ENCODE data around the gene CELF6. TPM values are rescaled to one million over a fixed set of nuclear protein-coding genes. Genes with fewer than 3 reads are reported as not detected.

The CELF6 gene
- total RNA-seq, 1 experiment from 2014 or later: 0.52 TPM

GRCh38 chr15:72339777-72340177 lies 19.8 kb upstream of the CELF6 start (continued):
- TF ChIP-seq CTCF (IDR thresholded peaks at IDR 0.05 in 2 of 3, conservative IDR thresholded peaks at IDR 0.05 in 1 of 3; ENCODE audit: borderline replicate concordance in 1 of 3, insufficient read depth in 1 of 3, low read depth in 2 of 3, low read length in 2 of 3) (no peak), YY1 (IDR thresholded peaks at IDR 0.05; ENCODE audit: extremely low read depth, insufficient replicate concordance, low read depth, low read length) (no peak), MAX (IDR thresholded peaks at IDR 0.05) (no peak), EZH2phosphoT487 (IDR thresholded peaks at IDR 0.05; ENCODE audit: borderline replicate concordance) (no peak)

GRCh38 chr15:72338617-72339321 lies 18.8 kb upstream of the CELF6 start:
- H3K36me3 ChIP-seq (ENCODE audit: control insufficient read depth in 1 of 2, insufficient read depth in 2 of 2, low read length in 2 of 2): no peaks in the 10 kb centered on the region
- H3K79me2 ChIP-seq (ENCODE audit: insufficient read depth, low read length): no peaks in the 10 kb centered on the region
- H3K4me1 ChIP-seq (ENCODE audit: control insufficient read depth in 1 of 2, insufficient read depth in 2 of 2, low read length in 2 of 2): peaks cover 0 to 3% of the 10 kb centered on the region in 2 experiments; a peak in 1 of 4 replicates
- H3K9me3 ChIP-seq (ENCODE audit: control insufficient read depth in 1 of 2, insufficient read depth in 1 of 2, low read depth in 1 of 2, low read length in 2 of 2): no peaks in the 10 kb centered on the region
- no peaks in the 10 kb centered on the region for H3K9me2 ChIP-seq (ENCODE audit: insufficient read depth)
- H3K4me3 ChIP-seq (replicated peaks in 1 of 2; ENCODE audit: low read depth in 1 of 2, low read length in 2 of 2): no peak overlapping the region
- CTCF ChIA-PET: interaction anchor here (1.6 kb wide), 1 partner anchor 26 kb away, joined by 3 read pairs; no protein-coding TSS in a partner anchor
- ATAC-seq (no peak), DNase-seq (ENCODE audit: low read depth, low spot score) (no peak)
- no peaks in the 10 kb centered on the region for H4K20me1 ChIP-seq (ENCODE audit: insufficient read depth)
- no peaks in the 10 kb centered on the region for H3K27me3 ChIP-seq (ENCODE audit: insufficient read depth, low read length)
- POLR2A ChIA-PET: no interaction called here
- no peak overlapping the region for H3K27ac ChIP-seq (ENCODE audit: low read depth, low read length)
- BruUV-seq (replicated peaks): no TSS peak
- RAD21 ChIA-PET (ENCODE audit: low non-redundant PET in 1 of 2, low total read pairs in 2 of 2, uncharacterized antibody in 2 of 2, unreplicated experiment in 2 of 2): interaction anchor here in 1 of 2 experiments (0.6 to 0.7 kb wide), 2 partner anchors 184 to 433 kb away, joined by 3 to 4 read pairs; no protein-coding TSS in a partner anchor
- H3K9ac ChIP-seq (ENCODE audit: low read length): no peak overlapping the region
- H3K4me2 ChIP-seq (ENCODE audit: low read length): no peak overlapping the region
- intact Hi-C loops (cut with micrococcal nuclease): no loop called here
- no peak overlapping the region for H2AFZ ChIP-seq (ENCODE audit: low read depth, low read length, poor library complexity, severe bottlenecking)
- TF ChIP-seq POLR2AphosphoS5 (IDR thresholded peaks at IDR 0.05; ENCODE audit: low read depth, low read length) (no peak), CEBPB (IDR thresholded peaks at IDR 0.05; ENCODE audit: low read depth) (no peak), CTCF (IDR thresholded peaks at IDR 0.05 in 2 of 3, conservative IDR thresholded peaks at IDR 0.05 in 1 of 3; ENCODE audit: borderline replicate concordance in 1 of 3, insufficient read depth in 1 of 3, low read depth in 2 of 3, low read length in 2 of 3) (no peak), ATF3 (IDR thresholded peaks at IDR 0.05) (no peak), ZBTB33 (IDR thresholded peaks at IDR 0.05; ENCODE audit: extremely low read depth, insufficient replicate concordance, low read length) (no peak), EGR1 (IDR thresholded peaks at IDR 0.05; ENCODE audit: low read depth) (no peak), JUND (IDR thresholded peaks at IDR 0.05) (no peak), SIN3A (IDR thresholded peaks at IDR 0.05; ENCODE audit: low read depth) (no peak), CBX3 (IDR thresholded peaks at IDR 0.05; ENCODE audit: low read depth) (no peak), FOSL1 (IDR thresholded peaks at IDR 0.05; ENCODE audit: low read depth) (no peak)

All from HCT116 (cell line).